Measurements from ENCODE around the gene RGCC. TPM values are rescaled to one million over a fixed set of nuclear protein-coding genes. Genes with fewer than 3 reads are reported as not detected.

The RGCC gene
- total RNA-seq, 2 donors from 2014 or later, result 5.4 TPM

DNA sequence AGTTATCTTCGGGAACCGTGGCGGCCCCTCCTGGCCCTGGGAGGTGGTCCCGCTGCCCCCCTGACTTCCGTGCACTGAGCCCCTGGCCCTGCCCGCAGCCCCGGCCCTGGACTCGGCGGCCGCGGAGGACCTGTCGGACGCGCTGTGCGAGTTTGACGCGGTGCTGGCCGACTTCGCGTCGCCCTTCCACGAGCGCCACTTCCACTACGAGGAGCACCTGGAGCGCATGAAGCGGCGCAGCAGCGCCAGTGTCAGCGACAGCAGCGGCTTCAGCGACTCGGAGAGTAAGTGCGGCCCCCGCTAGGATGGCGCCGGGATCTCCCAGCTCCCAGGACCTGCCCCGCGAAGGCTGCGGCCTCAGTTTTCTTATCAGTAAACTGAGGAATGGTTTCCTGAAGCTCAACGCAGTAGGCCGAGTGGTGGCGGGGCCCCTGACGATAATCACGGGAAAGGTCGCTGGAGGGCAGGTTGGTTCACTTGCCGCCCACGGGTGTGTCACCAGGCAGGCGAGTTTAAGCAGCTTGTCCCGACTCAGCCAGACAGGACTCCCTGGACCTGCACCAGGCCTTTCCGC lies 924 bp downstream of the RGCC start:
- Mint-ChIP-seq H3K27me3 (ENCODE audit: insufficient read depth) (peaks cover 76% of the 10 kb centered on the region), H3K4me1 (peaks cover 2% of the 10 kb centered on the region), H3K36me3 (ENCODE audit: low read depth) (peaks cover 2% of the 10 kb centered on the region), H3K4me3 (peak overlapping the region; percentile 53), H3K27ac (no peak overlapping the region), H3K9me3 (no peaks in the 10 kb centered on the region)
- Histone ChIP-seq H3K36me3 (ENCODE audit: control insufficient read depth, insufficient read depth, low read length) (no peaks in the 10 kb centered on the region), H3K27ac (ENCODE audit: low read depth, low read length) (no peak overlapping the region), H3K9ac (ENCODE audit: extremely low read depth, low read length, poor library complexity, severe bottlenecking) (no peak overlapping the region), H3K27me3 (ENCODE audit: control insufficient read depth, insufficient read depth, low read length, poor library complexity, severe bottlenecking) (peaks cover 89% of the 10 kb centered on the region), H3K4me1 (ENCODE audit: control insufficient read depth, insufficient read depth, low read length) (peaks cover 5% of the 10 kb centered on the region), H3K4me3 (ENCODE audit: low read length) (peak overlapping the region; percentile 74), H3K9me3 (ENCODE audit: control insufficient read depth, low read length) (no peaks in the 10 kb centered on the region)
- peak; percentile 74 for DNase-seq
- TF ChIP-seq, protein P1, sequence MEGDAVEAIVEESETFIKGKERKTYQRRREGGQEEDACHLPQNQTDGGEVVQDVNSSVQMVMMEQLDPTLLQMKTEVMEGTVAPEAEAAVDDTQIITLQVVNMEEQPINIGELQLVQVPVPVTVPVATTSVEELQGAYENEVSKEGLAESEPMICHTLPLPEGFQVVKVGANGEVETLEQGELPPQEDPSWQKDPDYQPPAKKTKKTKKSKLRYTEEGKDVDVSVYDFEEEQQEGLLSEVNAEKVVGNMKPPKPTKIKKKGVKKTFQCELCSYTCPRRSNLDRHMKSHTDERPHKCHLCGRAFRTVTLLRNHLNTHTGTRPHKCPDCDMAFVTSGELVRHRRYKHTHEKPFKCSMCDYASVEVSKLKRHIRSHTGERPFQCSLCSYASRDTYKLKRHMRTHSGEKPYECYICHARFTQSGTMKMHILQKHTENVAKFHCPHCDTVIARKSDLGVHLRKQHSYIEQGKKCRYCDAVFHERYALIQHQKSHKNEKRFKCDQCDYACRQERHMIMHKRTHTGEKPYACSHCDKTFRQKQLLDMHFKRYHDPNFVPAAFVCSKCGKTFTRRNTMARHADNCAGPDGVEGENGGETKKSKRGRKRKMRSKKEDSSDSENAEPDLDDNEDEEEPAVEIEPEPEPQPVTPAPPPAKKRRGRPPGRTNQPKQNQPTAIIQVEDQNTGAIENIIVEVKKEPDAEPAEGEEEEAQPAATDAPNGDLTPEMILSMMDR (conservative IDR thresholded peaks at IDR 0.05), result no peak
- 6 to 7% methylated on average over 28 to 50 of the region's 50 CpGs for WGBS, 2 experiments (ENCODE audit: insufficient coverage in 1 of 2, insufficient read length in 1 of 2)

DNA sequence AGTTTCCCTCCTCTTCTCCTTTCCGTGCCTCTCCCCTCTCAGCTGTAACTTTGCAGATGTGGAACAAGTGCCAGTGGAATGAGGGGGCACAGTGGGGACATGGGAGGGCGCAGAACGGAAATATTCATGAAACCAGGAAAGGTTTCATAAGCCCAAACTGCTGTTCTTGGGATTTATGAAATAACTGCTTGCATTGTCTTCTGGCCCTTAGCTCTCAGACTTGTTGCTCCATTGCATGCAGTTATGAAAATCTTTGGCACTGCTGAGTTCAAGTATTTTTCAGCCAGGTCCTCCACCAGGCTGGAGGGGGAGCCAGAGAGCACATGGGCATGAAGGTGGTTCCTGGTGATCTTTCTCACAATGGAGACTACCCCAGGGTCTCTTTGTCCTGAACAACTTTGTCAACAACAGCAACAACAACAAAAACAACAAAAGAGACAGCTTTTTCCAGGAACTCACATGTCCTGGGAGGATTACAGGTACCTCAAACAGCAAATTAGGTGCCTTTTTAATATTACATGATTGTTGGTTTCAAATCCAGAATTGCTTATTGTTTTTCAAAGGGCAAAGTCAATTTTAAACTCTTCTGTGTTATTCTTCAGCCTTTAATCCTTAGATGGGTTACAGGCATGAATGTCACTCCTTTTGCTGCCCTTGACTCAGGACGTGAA lies 1.5 kb downstream of the RGCC start:
- peak; percentile 74 for DNase-seq
- Histone ChIP-seq H3K27me3 (ENCODE audit: control insufficient read depth, insufficient read depth, low read length, poor library complexity, severe bottlenecking) (peaks cover 86% of the 10 kb centered on the region), H3K4me3 (ENCODE audit: low read length) (peak overlapping the region; percentile 74), H3K36me3 (ENCODE audit: control insufficient read depth, insufficient read depth, low read length) (no peaks in the 10 kb centered on the region), H3K9me3 (ENCODE audit: control insufficient read depth, low read length) (no peaks in the 10 kb centered on the region), H3K27ac (ENCODE audit: low read depth, low read length) (no peak overlapping the region), H3K4me1 (ENCODE audit: control insufficient read depth, insufficient read depth, low read length) (peaks cover 5% of the 10 kb centered on the region), H3K9ac (ENCODE audit: extremely low read depth, low read length, poor library complexity, severe bottlenecking) (no peak overlapping the region)
- Mint-ChIP-seq H3K4me3 (peak overlapping the region; percentile 53), H3K4me1 (peaks cover 2% of the 10 kb centered on the region), H3K27ac (no peak overlapping the region), H3K36me3 (ENCODE audit: low read depth) (peaks cover 2% of the 10 kb centered on the region), H3K9me3 (no peaks in the 10 kb centered on the region), H3K27me3 (ENCODE audit: insufficient read depth) (peaks cover 73% of the 10 kb centered on the region)
- TF ChIP-seq, protein P1 (conservative IDR thresholded peaks at IDR 0.05), result peak; percentile 80
- 69 to 80% methylated on average over 3 to 4 of the region's 4 CpGs for WGBS, 2 experiments (ENCODE audit: insufficient coverage in 1 of 2, insufficient read length in 1 of 2)

DNA sequence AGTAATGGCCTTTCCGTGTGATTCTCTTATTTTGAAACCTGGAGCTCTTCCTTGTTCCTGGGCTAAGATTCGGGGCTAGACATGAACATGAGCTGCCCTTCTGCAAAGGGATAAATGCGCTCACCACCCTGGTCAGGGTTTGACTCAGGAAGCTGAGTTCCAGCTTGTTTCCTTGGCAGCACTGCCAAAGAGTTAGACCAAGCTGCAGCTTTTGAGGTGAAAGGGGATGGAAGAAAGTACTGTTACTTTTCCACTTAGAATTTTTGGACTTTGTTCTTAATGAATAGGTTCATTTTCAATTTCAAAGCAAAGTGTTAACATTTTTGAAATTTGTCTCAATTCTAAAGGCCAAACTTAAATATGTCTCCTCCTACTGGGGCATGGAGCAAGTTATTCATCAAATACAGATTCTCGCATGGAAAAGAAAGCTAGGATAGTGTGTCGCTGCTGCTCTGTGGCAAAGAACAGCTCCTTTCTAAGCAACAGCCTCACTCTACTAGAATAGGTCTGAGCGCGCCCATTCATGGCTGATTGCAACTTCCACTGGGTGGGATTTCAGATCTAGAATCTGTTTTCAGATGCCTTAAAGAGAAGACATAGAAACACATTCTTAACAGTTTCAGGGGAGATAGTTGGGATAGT lies 2.2 kb downstream of the RGCC start:
- H3K4me1 Mint-ChIP-seq, result peaks cover 2% of the 10 kb centered on the region
- Histone ChIP-seq H3K4me1 (ENCODE audit: control insufficient read depth, insufficient read depth, low read length) (peaks cover 5% of the 10 kb centered on the region), H3K36me3 (ENCODE audit: control insufficient read depth, insufficient read depth, low read length) (no peaks in the 10 kb centered on the region), H3K9me3 (ENCODE audit: control insufficient read depth, low read length) (no peaks in the 10 kb centered on the region), H3K9ac (ENCODE audit: extremely low read depth, low read length, poor library complexity, severe bottlenecking) (no peak overlapping the region), H3K27ac (ENCODE audit: low read depth, low read length) (no peak overlapping the region), H3K4me3 (ENCODE audit: low read length) (no peak overlapping the region), H3K27me3 (ENCODE audit: control insufficient read depth, insufficient read depth, low read length, poor library complexity, severe bottlenecking) (peaks cover 79% of the 10 kb centered on the region)
- WGBS, 2 experiments (ENCODE audit: insufficient coverage in 1 of 2, insufficient read length in 1 of 2), result 85 to 90% methylated on average over 4 to 7 of the region's 7 CpGs
- H3K27ac Mint-ChIP-seq, result no peak overlapping the region
- no peak overlapping the region for H3K4me3 Mint-ChIP-seq
- H3K27me3 Mint-ChIP-seq (ENCODE audit: insufficient read depth), result peaks cover 67% of the 10 kb centered on the region
- H3K9me3 Mint-ChIP-seq, result no peaks in the 10 kb centered on the region
- TF ChIP-seq, protein P1 (conservative IDR thresholded peaks at IDR 0.05), result no peak
- DNase-seq, result no peak
- H3K36me3 Mint-ChIP-seq (ENCODE audit: low read depth), result peaks cover 2% of the 10 kb centered on the region

All from endodermal cell (in vitro differentiated cells).